KBM-7 (cell line): Measurements from ENCODE around the gene ABCA3.

Experiments
- DNase-seq: peaks from one replicate; pipeline ENCODE4 v3.0.0-alpha.2; 2015
- in situ Hi-C: fragments of 300-500 bp; cut with MboI; formaldehyde crosslinking; loops from 2 replicates; pipeline ENCODE4 v1.14.3; 2020; ENCODE audit warnings: low sequenced_read_pairs, low pct_unique_long_range_greater_than_20kb, mixed read lengths

The ABCA3 gene

GRCh38 chr16:2284797-2285576 lies 55.5 kb downstream of the ABCA3 start:
- in situ Hi-C loops: loop anchor here (25.0 kb wide), 1 partner anchor 377 kb away; no protein-coding TSS in a partner anchor

GRCh38 chr16:2284001-2284770 lies 56.3 kb downstream of the ABCA3 start:
- in situ Hi-C loops: loop anchor here (25.0 kb wide), 1 partner anchor 378 kb away; no protein-coding TSS in a partner anchor
- DNase-seq: no peak

More at GRCh38 chr16:2284797-2285576, 55.5 kb downstream of the ABCA3 start:
- DNase-seq: no peak

GRCh38 chr16:2282866-2283555 lies 57.5 kb downstream of the ABCA3 start:
- in situ Hi-C loops: loop anchor here (25.0 kb wide), 1 partner anchor 379 kb away; no protein-coding TSS in a partner anchor
- no peak for DNase-seq

- DNase-seq: no peak
- in situ Hi-C loops: loop anchor here (25.0 kb wide), 1 partner anchor 380 kb away; no protein-coding TSS in a partner anchor
These were observed 58.3 kb downstream of the ABCA3 start for GRCh38 chr16:2282262-2282661.

GRCh38 chr16:2280981-2281542 lies 59.5 kb downstream of the ABCA3 start:
- DNase-seq: no peak
- in situ Hi-C loops: loop anchor here (25.0 kb wide), 1 partner anchor 381 kb away; no protein-coding TSS in a partner anchor

- DNase-seq: no peak
- in situ Hi-C loops: loop anchor here (25.0 kb wide), 1 partner anchor 382 kb away; no protein-coding TSS in a partner anchor
These were observed 60.1 kb downstream of the ABCA3 start for GRCh38 chr16:2280461-2280860.

- in situ Hi-C loops: loop anchor here (25.0 kb wide), 1 partner anchor 383 kb away; no protein-coding TSS in a partner anchor
- DNase-seq: no peak
These were observed 61.4 kb downstream of the ABCA3 start for GRCh38 chr16:2278956-2279800.

GRCh38 chr16:2278272-2278608 lies 62.3 kb downstream of the ABCA3 start:
- no peak for DNase-seq
- in situ Hi-C loops: loop anchor here (25.0 kb wide), 1 partner anchor 384 kb away; no protein-coding TSS in a partner anchor

GRCh38 chr16:2277466-2278271 lies 62.9 kb downstream of the ABCA3 start:
- in situ Hi-C loops: loop anchor here (25.0 kb wide), 1 partner anchor 385 kb away; no protein-coding TSS in a partner anchor
- DNase-seq: no peak

- no peak for DNase-seq
- in situ Hi-C loops: loop anchor here (25.0 kb wide), 1 partner anchor 386 kb away; no protein-coding TSS in a partner anchor
These were observed 63.9 kb downstream of the ABCA3 start for GRCh38 chr16:2276368-2277195.

GRCh38 chr16:2275476-2276367 lies 64.8 kb downstream of the ABCA3 start:
- no peak for DNase-seq
- in situ Hi-C loops: loop anchor here (25.0 kb wide), 1 partner anchor 387 kb away; no protein-coding TSS in a partner anchor

- in situ Hi-C loops: no loop called here
- no peak for DNase-seq
These were observed 66.6 kb downstream of the ABCA3 start for GRCh38 chr16:2273931-2274330.

GRCh38 chr16:2273484-2273883 lies 67.0 kb downstream of the ABCA3 start:
- DNase-seq: no peak
- in situ Hi-C loops: no loop called here

- in situ Hi-C loops: no loop called here
These were observed 68.6 kb downstream of the ABCA3 start for GRCh38 chr16:2271848-2272461.

More at GRCh38 chr16:2271848-2272461, 68.6 kb downstream of the ABCA3 start:
- no peak for DNase-seq
